ENCODE results near the gene LRP8. TPM values are rescaled to one million over a fixed set of nuclear protein-coding genes. Genes with fewer than 3 reads are reported as not detected.

Gene LRP8
- total and polyA plus RNA-seq, 2 donors from 2014 or later = 1.4 to 6.9 TPM

GRCh38 chr1:53288790-53289429 is 39.0 kb downstream of the LRP8 start:
- H3K9me3 ChIP-seq (ENCODE audit: control insufficient read depth in 2 of 3, insufficient read depth in 1 of 3, low read length in 3 of 3) = no peaks in the 10 kb centered on the region
- no peak overlapping the region for H3K27ac ChIP-seq (ENCODE audit: low read depth in 2 of 2, low read length in 2 of 2)
- H3K27me3 ChIP-seq (ENCODE audit: control insufficient read depth, insufficient read depth, low read length) = no peaks in the 10 kb centered on the region
- FAIRE-seq = no peak
- no peak for TF ChIP-seq CTCF (IDR thresholded peaks at IDR 0.05; ENCODE audit: borderline replicate concordance, extremely low read depth, insufficient read depth)
- H3K36me3 ChIP-seq (ENCODE audit: control insufficient read depth in 2 of 3, insufficient read depth in 3 of 3, low read length in 3 of 3) = no peaks in the 10 kb centered on the region
- no peak overlapping the region for H3K4me3 ChIP-seq (ENCODE audit: low read length in 3 of 3)
- no peak for DNase-seq
- intact Hi-C loops (cut with DNase I) = loop anchor here (10.0 kb wide), 1 partner anchor 476 kb away; no protein-coding TSS in a partner anchor
- H3K9ac ChIP-seq (ENCODE audit: low read length in 3 of 3) = no peak overlapping the region
- no peaks in the 10 kb centered on the region for H3K4me1 ChIP-seq (ENCODE audit: control insufficient read depth in 2 of 3, insufficient read depth in 2 of 3, low read depth in 1 of 3, low read length in 3 of 3)

GRCh38 chr1:53288002-53288789 is 39.7 kb downstream of the LRP8 start:
- Histone ChIP-seq H3K27ac (ENCODE audit: low read depth in 2 of 2, low read length in 2 of 2) (no peak overlapping the region), H3K9ac (ENCODE audit: low read length in 3 of 3) (no peak overlapping the region), H3K27me3 (ENCODE audit: control insufficient read depth, insufficient read depth, low read length) (no peaks in the 10 kb centered on the region), H3K9me3 (ENCODE audit: control insufficient read depth in 2 of 3, insufficient read depth in 1 of 3, low read length in 3 of 3) (no peaks in the 10 kb centered on the region), H3K4me1 (ENCODE audit: control insufficient read depth in 2 of 3, insufficient read depth in 2 of 3, low read depth in 1 of 3, low read length in 3 of 3) (no peaks in the 10 kb centered on the region), H3K4me3 (ENCODE audit: low read length in 3 of 3) (no peak overlapping the region), H3K36me3 (ENCODE audit: control insufficient read depth in 2 of 3, insufficient read depth in 3 of 3, low read length in 3 of 3) (no peaks in the 10 kb centered on the region)
- no peak for DNase-seq
- FAIRE-seq = no peak
- TF ChIP-seq CTCF (IDR thresholded peaks at IDR 0.05; ENCODE audit: borderline replicate concordance, extremely low read depth, insufficient read depth) = no peak
- intact Hi-C loops (cut with DNase I) = loop anchor here (10.0 kb wide), 1 partner anchor 477 kb away; no protein-coding TSS in a partner anchor

GRCh38 chr1:53286955-53287354 is 40.9 kb downstream of the LRP8 start:
- Histone ChIP-seq H3K9me3 (ENCODE audit: control insufficient read depth in 2 of 3, insufficient read depth in 1 of 3, low read length in 3 of 3) (no peaks in the 10 kb centered on the region), H3K4me3 (ENCODE audit: low read length in 3 of 3) (no peak overlapping the region), H3K4me1 (ENCODE audit: control insufficient read depth in 2 of 3, insufficient read depth in 2 of 3, low read depth in 1 of 3, low read length in 3 of 3) (no peaks in the 10 kb centered on the region), H3K27me3 (ENCODE audit: control insufficient read depth, insufficient read depth, low read length) (no peaks in the 10 kb centered on the region), H3K27ac (ENCODE audit: low read depth in 2 of 2, low read length in 2 of 2) (no peak overlapping the region), H3K36me3 (ENCODE audit: control insufficient read depth in 2 of 3, insufficient read depth in 3 of 3, low read length in 3 of 3) (no peaks in the 10 kb centered on the region), H3K9ac (ENCODE audit: low read length in 3 of 3) (no peak overlapping the region)
- FAIRE-seq (no peak), DNase-seq (peak in 3 of 5 donors; percentile 35 to 58 (median 54))
- no peak for TF ChIP-seq CTCF (IDR thresholded peaks at IDR 0.05; ENCODE audit: borderline replicate concordance, extremely low read depth, insufficient read depth)
- intact Hi-C loops (cut with DNase I) = loop anchor here (10.0 kb wide), 1 partner anchor 478 kb away; no protein-coding TSS in a partner anchor

Measured in kidney (tissue), 14 donors.